Measurements from ENCODE around the gene SLC15A1. TPM values are rescaled to one million over a fixed set of nuclear protein-coding genes. Genes with fewer than 3 reads are reported as not detected.
A peak's percentile ranks its signal among the peaks of the same experiment; 100 is the strongest.

The SLC15A1 gene
- total RNA-seq, 2 donors from 2014 or later, result 0.34 to 1.3 TPM

GRCh38 chr13:98649861-98650260 lies 102.6 kb downstream of the SLC15A1 start:
- no peak overlapping the region for H3K4me3 ChIP-seq
- TF ChIP-seq POLR2A (IDR thresholded peaks at IDR 0.05) (no peak), POLR2AphosphoS5 (IDR thresholded peaks at IDR 0.05) (no peak), CTCF (IDR thresholded peaks at IDR 0.05) (no peak)
- no peaks in the 10 kb centered on the region for H3K4me1 ChIP-seq (replicated peaks)
- no peaks in the 10 kb centered on the region for H3K9me3 ChIP-seq
- H3K27ac ChIP-seq, result peak overlapping the region in 1 of 2 donors; percentile 9
- intact Hi-C loops (cut with DNase I), result no loop called here
- H3K36me3 ChIP-seq, result no peaks in the 10 kb centered on the region
- 87% methylated on average over 7 of the region's 7 CpGs for WGBS
- no peaks in the 10 kb centered on the region for H3K27me3 ChIP-seq (replicated peaks; ENCODE audit: insufficient read depth)
- DNase-seq (ENCODE audit: low spot score), result no peak

GRCh38 chr13:98648686-98649085 lies 103.8 kb downstream of the SLC15A1 start:
- Histone ChIP-seq H3K9me3 (no peaks in the 10 kb centered on the region), H3K27ac (no peak overlapping the region), H3K4me3 (no peak overlapping the region), H3K36me3 (no peaks in the 10 kb centered on the region), H3K27me3 (replicated peaks; ENCODE audit: insufficient read depth) (no peaks in the 10 kb centered on the region), H3K4me1 (replicated peaks) (no peaks in the 10 kb centered on the region)
- no peak for DNase-seq (ENCODE audit: low spot score)
- TF ChIP-seq POLR2A (IDR thresholded peaks at IDR 0.05) (no peak), POLR2AphosphoS5 (IDR thresholded peaks at IDR 0.05) (no peak), CTCF (IDR thresholded peaks at IDR 0.05) (no peak)
- 87% methylated on average over 3 of the region's 3 CpGs for WGBS
- intact Hi-C loops (cut with DNase I), result no loop called here

- TF ChIP-seq POLR2AphosphoS5 (IDR thresholded peaks at IDR 0.05) (no peak), POLR2A (IDR thresholded peaks at IDR 0.05) (no peak), CTCF (IDR thresholded peaks at IDR 0.05) (no peak)
- no peak for DNase-seq (ENCODE audit: low spot score)
- H3K27me3 ChIP-seq (replicated peaks; ENCODE audit: insufficient read depth), result no peaks in the 10 kb centered on the region
Observed at GRCh38 chr13:98648141-98648540, 104.3 kb downstream of the SLC15A1 start.

GRCh38 chr13:98647121-98647520 lies 105.4 kb downstream of the SLC15A1 start:
- 96% methylated on average over 2 of the region's 2 CpGs for WGBS
- H3K4me3 ChIP-seq, result no peak overlapping the region
- intact Hi-C loops (cut with DNase I), result no loop called here
- no peaks in the 10 kb centered on the region for H3K9me3 ChIP-seq
- no peak for DNase-seq (ENCODE audit: low spot score)
- H3K27me3 ChIP-seq (replicated peaks; ENCODE audit: insufficient read depth), result no peaks in the 10 kb centered on the region
- TF ChIP-seq CTCF (IDR thresholded peaks at IDR 0.05) (no peak), POLR2A (IDR thresholded peaks at IDR 0.05) (no peak), POLR2AphosphoS5 (IDR thresholded peaks at IDR 0.05) (no peak)
- no peak overlapping the region for H3K27ac ChIP-seq
- H3K36me3 ChIP-seq, result no peaks in the 10 kb centered on the region
- no peaks in the 10 kb centered on the region for H3K4me1 ChIP-seq (replicated peaks)

More at GRCh38 chr13:98648141-98648540, 104.3 kb downstream of the SLC15A1 start:
- Histone ChIP-seq H3K4me1 (replicated peaks) (no peaks in the 10 kb centered on the region), H3K27ac (no peak overlapping the region), H3K4me3 (no peak overlapping the region), H3K36me3 (no peaks in the 10 kb centered on the region), H3K9me3 (no peaks in the 10 kb centered on the region)
- intact Hi-C loops (cut with DNase I), result no loop called here
- WGBS, result 52% methylated on average over 2 of the region's 2 CpGs

- no peaks in the 10 kb centered on the region for H3K4me1 ChIP-seq (replicated peaks)
- H3K27ac ChIP-seq, result no peak overlapping the region
- H3K4me3 ChIP-seq, result no peak overlapping the region
- no peaks in the 10 kb centered on the region for H3K27me3 ChIP-seq (replicated peaks; ENCODE audit: insufficient read depth)
- TF ChIP-seq CTCF (IDR thresholded peaks at IDR 0.05), result no peak
- TF ChIP-seq POLR2AphosphoS5 (IDR thresholded peaks at IDR 0.05), result no peak
- TF ChIP-seq POLR2A (IDR thresholded peaks at IDR 0.05), result no peak
- 48% methylated on average over 1 of the region's 1 CpG for WGBS
- no peaks in the 10 kb centered on the region for H3K9me3 ChIP-seq
- H3K36me3 ChIP-seq, result no peaks in the 10 kb centered on the region
- intact Hi-C loops (cut with DNase I), result no loop called here
- no peak for DNase-seq (ENCODE audit: low spot score)
Observed at GRCh38 chr13:98643479-98643878, 109.0 kb downstream of the SLC15A1 start.
